ENCODE measurements around the gene PTPN7. TPM values are rescaled to one million over a fixed set of nuclear protein-coding genes. Genes with fewer than 3 reads are reported as not detected.
"Not testable (repeated sequence)": the region's sequence is repeated elsewhere in the genome, so short reads cannot be mapped to it uniquely, and the experiment has no call there.

Gene PTPN7
- total RNA-seq, 1 donor from 2014 or later: 0.13 TPM

- DNase-seq (ENCODE audit: low read depth in 2 of 2): no peak
Observed at GRCh38 chr1:202167708-202168415, 7.5 kb upstream of the PTPN7 start.

GRCh38 chr1:202167054-202167453 is 6.7 kb upstream of the PTPN7 start:
- DNase-seq (ENCODE audit: low read depth in 2 of 2): not testable (repeated sequence)

- no peak for DNase-seq (ENCODE audit: low read depth in 2 of 2)
Observed at GRCh38 chr1:202165942-202166843, 5.8 kb upstream of the PTPN7 start.

- no peak for DNase-seq (ENCODE audit: low read depth in 2 of 2)
Observed at GRCh38 chr1:202165267-202165941, 5.0 kb upstream of the PTPN7 start.

GRCh38 chr1:202164271-202165037 is 4.1 kb upstream of the PTPN7 start:
- no peak for DNase-seq (ENCODE audit: low read depth in 2 of 2)

GRCh38 chr1:202163281-202164270 is 3.2 kb upstream of the PTPN7 start:
- DNase-seq (ENCODE audit: low read depth in 2 of 2): no peak

- DNase-seq (ENCODE audit: low read depth in 2 of 2): no peak
Observed at GRCh38 chr1:202162418-202163280, 2.2 kb upstream of the PTPN7 start.

GRCh38 chr1:202162047-202162417 is 1.6 kb upstream of the PTPN7 start:
- no peak for DNase-seq (ENCODE audit: low read depth in 2 of 2)

- DNase-seq (ENCODE audit: low read depth in 2 of 2): no peak
Observed at GRCh38 chr1:202161151-202162046, 997 bp upstream of the PTPN7 start.

- DNase-seq (ENCODE audit: low read depth in 2 of 2): no peak
Observed at GRCh38 chr1:202159534-202160371, 649 bp downstream of the PTPN7 start.

- DNase-seq (ENCODE audit: low read depth in 2 of 2): no peak
Observed at GRCh38 chr1:202158810-202159533, 1.4 kb downstream of the PTPN7 start.

GRCh38 chr1:202157945-202158344 is 2.5 kb downstream of the PTPN7 start:
- DNase-seq (ENCODE audit: low read depth in 2 of 2): no peak

- DNase-seq (ENCODE audit: low read depth in 2 of 2): no peak
Observed at GRCh38 chr1:202156590-202156989, 3.8 kb downstream of the PTPN7 start.

- peak in 1 of 2 donors; percentile 59 for DNase-seq (ENCODE audit: low read depth in 2 of 2)
Observed at GRCh38 chr1:202155478-202156021, 4.9 kb downstream of the PTPN7 start.

GRCh38 chr1:202154766-202155477 is 5.5 kb downstream of the PTPN7 start:
- peak; percentile 17 to 56 for DNase-seq (ENCODE audit: low read depth in 2 of 2)

Measured in dermis microvascular lymphatic vessel endothelial cell (primary cell).